MM.1S (cell line): Measurements from ENCODE around the gene FRAS1.
"Not testable (repeated sequence)": the region's sequence is repeated elsewhere in the genome, so short reads cannot be mapped to it uniquely, and the experiment has no call there.

ENCODE experiments used
- DNase-seq: peaks from one replicate; pipeline ENCODE4 v3.0.0-alpha.2; 2015
- H2AFZ ChIP-seq: fragments of 300-600 bp; sonication (generic); 2 replicates; pipeline ENCODE4 v1.6.0; 2016; ENCODE audit warnings: antibody characterized with exemption, low read length
- H3F3A ChIP-seq: fragments of 300-600 bp; sonication (generic); 2 replicates; pipeline ENCODE4 v1.6.1; 2016; ENCODE audit warnings: mild to moderate bottlenecking, antibody characterized with exemption, low read length, moderate library complexity, mixed read lengths; ENCODE audit not compliant: insufficient read depth
- H3K27ac ChIP-seq: fragments of 300-600 bp; sonication (generic); 2 replicates; pipeline ENCODE4 v1.5.1; 2016; ENCODE audit warnings: mild to moderate bottlenecking, low read length
- H3K27me3 ChIP-seq: fragments of 300-600 bp; sonication (generic); replicated peaks from 2 replicates; pipeline ENCODE4 v1.6.0; 2016; ENCODE audit warnings: low read length; ENCODE audit not compliant: insufficient read depth
- H3K36me3 ChIP-seq: fragments of 300-600 bp; sonication (generic); replicated peaks from 2 replicates; pipeline ENCODE4 v1.6.1; 2016; ENCODE audit warnings: mild to moderate bottlenecking, low read length, mixed read lengths; ENCODE audit not compliant: insufficient read depth
- H3K4me1 ChIP-seq: fragments of 300-600 bp; sonication (generic); 2 replicates; pipeline ENCODE4 v1.6.1; 2016; ENCODE audit warnings: low read length, mixed read lengths
- H3K4me2 ChIP-seq: fragments of 300-600 bp; sonication (generic); 2 replicates; pipeline ENCODE4 v1.6.0; 2016; ENCODE audit warnings: low read depth, low read length
- H3K4me3 ChIP-seq: fragments of 300-600 bp; sonication (generic); 2 replicates; pipeline ENCODE4 v1.5.1; 2016; ENCODE audit warnings: low read length, mixed read lengths
- H3K79me2 ChIP-seq: fragments of 300-600 bp; sonication (generic); 2 replicates; pipeline ENCODE4 v1.6.1; 2016; ENCODE audit warnings: mixed run types, low read length, mixed read lengths
- H3K9ac ChIP-seq: fragments of 300-600 bp; sonication (generic); 2 replicates; pipeline ENCODE4 v1.6.1; 2016; ENCODE audit warnings: low read length, mixed read lengths
- H3K9me2 ChIP-seq: fragments of 300-600 bp; sonication (generic); replicated peaks from 2 replicates; pipeline ENCODE4 v1.6.1; 2016; ENCODE audit warnings: mild to moderate bottlenecking, low read length, mixed read lengths; ENCODE audit not compliant: insufficient read depth
- H3K9me3 ChIP-seq: fragments of 300-600 bp; sonication (generic); replicated peaks from 2 replicates; pipeline ENCODE4 v1.6.1; 2016; ENCODE audit warnings: mild to moderate bottlenecking, low read length, mixed read lengths; ENCODE audit not compliant: insufficient read depth
- H4K20me1 ChIP-seq: fragments of 300-600 bp; sonication (generic); 2 replicates; pipeline ENCODE4 v1.6.1; 2016; ENCODE audit warnings: mild to moderate bottlenecking, low read length, moderate library complexity, mixed read lengths; ENCODE audit not compliant: insufficient read depth
- CTCF ChIP-seq: fragments of 300-600 bp; sonication (generic); IDR thresholded peaks from 2 replicates; pipeline ENCODE4 v1.5.1; 2016; ENCODE audit warnings: antibody characterized with exemption, low read length, mixed read lengths
- EZH2 ChIP-seq: fragments of 300-600 bp; sonication (generic); optimal IDR thresholded peaks from 2 replicates; pipeline ENCODE3; 2017; ENCODE audit warnings: low read depth, mild to moderate bottlenecking, antibody characterized with exemption, low read length, mixed read lengths
- EZH2phosphoT487 ChIP-seq: fragments of 300-600 bp; sonication (generic); IDR thresholded peaks from 2 replicates; pipeline ENCODE4 v1.6.1; 2018; ENCODE audit warnings: antibody characterized with exemption, low read length

Gene FRAS1, protein sequence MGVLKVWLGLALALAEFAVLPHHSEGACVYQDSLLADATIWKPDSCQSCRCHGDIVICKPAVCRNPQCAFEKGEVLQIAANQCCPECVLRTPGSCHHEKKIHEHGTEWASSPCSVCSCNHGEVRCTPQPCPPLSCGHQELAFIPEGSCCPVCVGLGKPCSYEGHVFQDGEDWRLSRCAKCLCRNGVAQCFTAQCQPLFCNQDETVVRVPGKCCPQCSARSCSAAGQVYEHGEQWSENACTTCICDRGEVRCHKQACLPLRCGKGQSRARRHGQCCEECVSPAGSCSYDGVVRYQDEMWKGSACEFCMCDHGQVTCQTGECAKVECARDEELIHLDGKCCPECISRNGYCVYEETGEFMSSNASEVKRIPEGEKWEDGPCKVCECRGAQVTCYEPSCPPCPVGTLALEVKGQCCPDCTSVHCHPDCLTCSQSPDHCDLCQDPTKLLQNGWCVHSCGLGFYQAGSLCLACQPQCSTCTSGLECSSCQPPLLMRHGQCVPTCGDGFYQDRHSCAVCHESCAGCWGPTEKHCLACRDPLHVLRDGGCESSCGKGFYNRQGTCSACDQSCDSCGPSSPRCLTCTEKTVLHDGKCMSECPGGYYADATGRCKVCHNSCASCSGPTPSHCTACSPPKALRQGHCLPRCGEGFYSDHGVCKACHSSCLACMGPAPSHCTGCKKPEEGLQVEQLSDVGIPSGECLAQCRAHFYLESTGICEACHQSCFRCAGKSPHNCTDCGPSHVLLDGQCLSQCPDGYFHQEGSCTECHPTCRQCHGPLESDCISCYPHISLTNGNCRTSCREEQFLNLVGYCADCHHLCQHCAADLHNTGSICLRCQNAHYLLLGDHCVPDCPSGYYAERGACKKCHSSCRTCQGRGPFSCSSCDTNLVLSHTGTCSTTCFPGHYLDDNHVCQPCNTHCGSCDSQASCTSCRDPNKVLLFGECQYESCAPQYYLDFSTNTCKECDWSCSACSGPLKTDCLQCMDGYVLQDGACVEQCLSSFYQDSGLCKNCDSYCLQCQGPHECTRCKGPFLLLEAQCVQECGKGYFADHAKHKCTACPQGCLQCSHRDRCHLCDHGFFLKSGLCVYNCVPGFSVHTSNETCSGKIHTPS (N-terminal part only)

DNA sequence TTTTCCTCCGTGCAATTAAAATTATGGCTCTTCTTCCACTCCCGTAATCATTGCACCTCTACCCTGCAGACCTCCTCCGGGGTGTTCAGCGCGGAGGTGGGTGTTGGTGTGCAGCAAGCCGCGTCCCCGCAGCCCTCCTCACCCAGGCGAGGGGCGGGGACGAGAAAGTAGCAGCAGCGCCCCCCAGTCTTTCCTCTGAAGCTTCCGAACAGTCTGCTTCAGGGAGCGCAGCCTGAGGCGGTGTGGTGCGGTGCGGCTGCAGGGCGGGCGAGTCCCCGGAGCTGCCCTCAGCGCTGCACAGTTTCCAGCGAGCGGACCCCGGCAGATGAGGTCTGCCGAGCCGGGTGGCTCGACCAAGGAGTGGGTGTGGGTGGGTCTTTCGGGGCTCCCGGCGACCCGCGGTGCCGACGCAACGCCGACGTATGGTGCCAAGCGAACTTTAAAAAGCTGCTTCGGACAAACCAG, at the start of gene FRAS1:
TSS of gene FRAS1 (plus strand) at position 189 of the 465 bp plus-strand sequence. CDS start 687 bp downstream, outside the sequence.
- DNase-seq, result no peak
- no peaks in the 10 kb centered on the region for H3K79me2 ChIP-seq

GRCh38 chr4:78011003-78011402, 46.1 kb upstream of the FRAS1 start:
- DNase-seq, H4K20me1 ChIP-seq, H3K4me1 ChIP-seq, H3K27me3 ChIP-seq, H2AFZ ChIP-seq, H3K4me2 ChIP-seq, H3K9me3 ChIP-seq, H3K36me3 ChIP-seq, H3K79me2 ChIP-seq, H3K4me3 ChIP-seq, H3K9me2 ChIP-seq, H3K9ac ChIP-seq, H3K27ac ChIP-seq, H3F3A ChIP-seq: not testable (repeated sequence)

More for the DNA sequence above, at the start of gene FRAS1:
- H3K27me3 ChIP-seq, result 0 out of 2 replicates have a peak, but pooled peaks cover 4% of the 10 kb centered on the region
- H3K27ac ChIP-seq, result no peak within 1 kb of the TSS
- H3K9me2 ChIP-seq, result no peaks in the 10 kb centered on the region
- H3K36me3 ChIP-seq, result no peaks in the 10 kb centered on the region
- peak within 1 kb of the TSS; percentile 77 for H3K4me3 ChIP-seq
- peak within 1 kb of the TSS; percentile 97 for H3K4me2 ChIP-seq
- no peaks in the 10 kb centered on the region for H3K9me3 ChIP-seq
- no peaks in the 10 kb centered on the region for H3K4me1 ChIP-seq
- no peak for TF ChIP-seq EZH2
- TF ChIP-seq CTCF, result no peak
- TF ChIP-seq EZH2phosphoT487, result no peak
- H3F3A ChIP-seq, result no peaks in the 10 kb centered on the region
- H4K20me1 ChIP-seq, result no peaks in the 10 kb centered on the region
- H3K9ac ChIP-seq, result peak within 1 kb of the TSS; percentile 20; the same call in 1 of the 2 replicates
- H2AFZ ChIP-seq, result peak within 1 kb of the TSS; percentile 59

DNA sequence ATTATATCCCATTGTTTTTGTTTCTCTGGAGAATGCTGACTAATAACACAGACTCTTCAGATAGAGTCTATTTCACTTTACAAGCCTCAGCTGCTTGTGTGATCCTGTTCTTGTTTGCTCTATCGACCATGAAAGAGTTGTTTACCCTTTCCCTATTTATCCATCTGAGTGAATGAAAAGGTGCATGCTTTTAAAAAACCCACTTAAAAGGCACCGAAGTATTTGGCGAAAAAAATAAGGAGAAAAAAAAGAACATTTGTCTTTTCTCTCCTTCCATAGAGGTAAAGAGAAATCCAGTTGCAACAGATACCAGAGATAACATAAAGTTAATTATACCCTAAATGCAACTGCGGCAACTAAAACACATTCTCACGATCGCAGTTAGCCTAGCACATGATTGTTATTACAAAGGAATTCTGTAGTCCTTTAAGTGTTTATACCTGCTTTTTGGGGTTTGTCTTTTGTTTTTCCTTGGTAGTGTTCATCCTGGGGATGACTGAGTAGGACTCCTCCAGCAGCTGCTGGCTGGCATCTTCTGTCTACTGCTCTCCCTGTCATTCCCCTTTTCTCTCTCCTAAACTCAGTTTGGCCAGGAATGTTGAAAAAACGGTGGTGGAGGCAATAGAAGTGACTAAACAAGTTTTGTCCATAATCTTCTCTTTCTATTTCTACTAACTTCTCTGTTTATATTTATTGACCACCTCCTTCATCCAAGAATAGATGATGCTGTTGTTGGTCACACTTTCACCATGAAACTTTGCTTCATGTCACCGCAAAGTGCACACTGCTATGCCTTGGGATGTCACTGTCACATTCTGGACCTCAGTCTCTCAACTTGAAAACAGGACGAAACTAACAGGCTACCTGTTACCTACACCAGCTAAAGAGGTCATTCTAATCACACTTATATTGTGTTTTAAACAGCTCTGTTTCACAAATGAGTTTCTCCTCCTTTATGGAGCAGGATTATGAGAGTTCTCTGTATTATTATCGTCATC, 41.9 kb upstream of the FRAS1 start:
- H3K9me2 ChIP-seq, result no peaks in the 10 kb centered on the region
- no peaks in the 10 kb centered on the region for H3K36me3 ChIP-seq
- no peaks in the 10 kb centered on the region for H3K79me2 ChIP-seq
- DNase-seq, result no peak
- no peak overlapping the region for H3K4me2 ChIP-seq
- no peak overlapping the region for H3K27ac ChIP-seq
- H3K27me3 ChIP-seq, result no peaks in the 10 kb centered on the region
- TF ChIP-seq CTCF (no peak), EZH2phosphoT487 (no peak), EZH2 (no peak)
- H3K9ac ChIP-seq, result no peak overlapping the region
- no peak overlapping the region for H3K4me3 ChIP-seq
- no peaks in the 10 kb centered on the region for H4K20me1 ChIP-seq
- no peaks in the 10 kb centered on the region for H3K4me1 ChIP-seq
- H3K9me3 ChIP-seq, result no peaks in the 10 kb centered on the region
- H3F3A ChIP-seq, result no peaks in the 10 kb centered on the region
- H2AFZ ChIP-seq, result no peak overlapping the region
